Heart right ventricle (tissue), 16 donors: ENCODE measurements around the gene ABHD17A. TPM values are rescaled to one million over a fixed set of nuclear protein-coding genes. Genes with fewer than 3 reads are reported as not detected.

Source experiments
- ATAC-seq, 8 donors: fragments of 200-7000 bp; cut with Tn5 transposase; one replicate each; pipeline ENCODE4 v1.9.1; 2020; ENCODE audit warnings: mild to moderate bottlenecking in 8 of 8, moderate library complexity in 8 of 8, moderate number of reproducible peaks in 1 of 8
- DNase-seq, 2 donors: peaks; one replicate each; pipeline ENCODE4 v3.0.0-alpha.2; 2020
- H3K27ac ChIP-seq, 10 donors: fragments of 200-600 bp; sonication (generic) in 2 of 10; one replicate each; pipeline versions ENCODE4 v1.5.0 to v1.8.0; 2020 to 2022; ENCODE audit warnings: mild to moderate bottlenecking in 3 of 10
- H3K27me3 ChIP-seq, 7 donors: fragments of 200-600 bp; one replicate each; pipeline ENCODE4 v1.8.0; 2021 to 2022; ENCODE audit warnings: mild to moderate bottlenecking in 2 of 7
- H3K36me3 ChIP-seq, 9 donors: fragments of 200-600 bp; sonication (generic) in 1 of 9; one replicate each; pipeline versions ENCODE4 v1.5.0 to v1.8.0; 2020 to 2022; ENCODE audit warnings: mild to moderate bottlenecking in 2 of 9
- H3K4me1 ChIP-seq, 9 donors: fragments of 200-600 bp; sonication (generic) in 1 of 9; one replicate each; pipeline versions ENCODE4 v1.5.0 to v1.8.0; 2020 to 2022; ENCODE audit warnings: mild to moderate bottlenecking in 4 of 9
- H3K4me3 ChIP-seq, 10 donors: fragments of 200-600 bp; sonication (generic) in 2 of 10; one replicate each; pipeline versions ENCODE4 v1.5.0 to v1.8.0; 2020 to 2022; ENCODE audit warnings: mild to moderate bottlenecking in 7 of 10, moderate library complexity in 2 of 10
- H3K9me3 ChIP-seq, 11 donors: fragments of 200-600 bp in 10 of 11; sonication (generic) in 2 of 11; one replicate each; pipeline versions ENCODE4 v1.5.0 to v1.8.0; 2013 to 2022; ENCODE audit warnings: mild to moderate bottlenecking in 2 of 11, control low read depth in 1 of 11, moderate library complexity in 1 of 11
- WGBS, 2 donors: extraction: QIAGEN DNeasy Blood & Tissue Kit; methylation state at CpG; one replicate each; pipeline ENCODE4 v1.1.7; 2013; ENCODE audit warnings: inconsistent platforms in 1 of 2; 5-methylcytosine and 5-hydroxymethylcytosine counted together
- intact Hi-C, 10 donors: fragments of 100-400 bp; cut with DNase I; formaldehyde crosslinking; loops; one replicate each; pipeline versions ENCODE4 v1.11.1 to v1.14.2; 2022
- polyA plus RNA-seq, 2 donors: library from polyadenylated mRNA; stranded (reverse); fragments of 200-250 nt; gene quantifications; one replicate each; pipeline ENCODE4 v1.2.3, GENCODE V29; 2013
- total RNA-seq, 10 donors: library from RNA; stranded (reverse); fragmentation: NEBNext Ultra II Directional in 3 of 10; extraction: Animal tissue kit (Norgen Biotek cat#: 25700) in 3 of 10; gene quantifications; one replicate each; pipeline versions ENCODE4 v1.2.1 to v1.2.4, GENCODE V29; 2021 to 2023
- TF ChIP-seq, protein P1 (sequence below), 9 donors: fragments of 200-600 bp; sonication (generic) in 2 of 9; IDR thresholded peaks; one replicate each; pipeline versions ENCODE4 v1.5.0 to v1.8.0; 2021 to 2022; ENCODE audit warnings: antibody characterized with exemption in 9 of 9, mild to moderate bottlenecking in 5 of 9, moderate library complexity in 1 of 9
- donor health status: Arrhythmogenic right ventricular cardiomyopathy.
- donor health status: ischemic (EF 13 %, LVEDD 7.1; RV severe dilation, severe dysfunction).
- donor health status: healthy with polysubstance abuse.
- donor health status: DM: no; HTN: yes; CAD: no.
- donor health status: DM: no; HTN: no; CAD: no.
- donor health status: ischemic (EF 25% LVEDD 6.9; RV normal size, moderate dysfunction).
- donor health status: ischemic (EF 25% LVEDD 5.7; RV mildly dilated, moderate dysfunction).
- donor health status: healthy.
- donor health status: DM: yes; HTN: yes; CAD: no.
- donor health status: Ischemic cardiomyopathy.
- donor health status: ischemic (EF 35%, LVEDD 5.7; RV mildly dilated, moderate dysfunction).
- donor health status: nonischemic (EF 11% LVEDD 7.7; RV severe dilation, severe dysfunction).
- donor health status: DM: yes; HTN: yes; CAD: no.
- donor health status: PGD.
- donor health status: ischemic (EF 29% LVEDD 5.4; RV normal size, mild dysfunction).
- donor health status: nonischemic (EF 23%, LVEDD 6.1; RV moderate dilation, normal function).

ABHD17A gene
- total and polyA plus RNA-seq, 12 donors = 45.1 to 185 (median 57.7) TPM

DNA sequence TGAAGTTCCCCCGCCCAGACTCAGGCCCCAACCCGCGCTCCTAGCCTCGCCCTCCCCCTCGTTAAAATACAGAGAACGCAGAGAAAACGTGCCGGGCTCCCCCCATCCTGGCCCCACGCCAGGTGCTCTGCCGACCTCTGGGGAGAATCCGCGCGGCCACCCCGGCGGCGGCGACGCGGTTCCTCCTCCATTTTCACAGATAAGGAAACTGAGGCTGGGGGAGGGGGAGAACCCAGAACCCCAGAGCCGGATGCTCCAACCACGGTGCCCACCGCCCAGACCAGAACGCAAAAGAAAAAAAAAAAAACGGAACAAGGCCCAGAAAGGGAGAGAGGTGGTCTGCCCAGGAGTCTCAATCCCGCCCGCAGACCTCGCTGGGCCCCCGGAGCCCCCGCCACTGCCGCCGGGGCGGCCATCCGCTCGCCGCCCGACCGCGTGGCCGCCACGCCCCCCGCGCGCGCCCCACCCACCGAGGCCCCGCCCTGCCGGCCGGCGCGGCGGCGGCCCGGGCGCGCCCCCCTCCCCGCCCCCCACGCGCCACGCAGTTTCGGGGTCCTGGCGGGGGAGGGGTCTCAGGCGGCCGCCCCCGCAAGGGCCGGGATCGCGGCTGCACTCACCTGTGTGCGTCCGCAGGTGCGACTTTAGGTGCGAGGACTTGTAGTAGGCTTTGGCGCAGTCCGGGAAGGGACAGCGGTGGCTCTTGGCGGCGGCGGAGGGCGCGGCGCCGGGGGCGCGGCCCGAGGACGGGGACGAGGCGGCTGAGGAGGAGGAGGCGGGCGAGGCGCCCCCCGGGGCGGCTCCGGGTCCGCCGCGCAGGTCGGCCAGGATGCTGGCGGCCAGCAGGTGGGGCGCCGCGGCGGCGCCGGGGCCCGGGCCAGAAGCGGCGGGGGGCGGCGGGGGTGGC lies 22.6 kb downstream of the ABHD17A start:
- ATAC-seq = no peak
- peak overlapping the region; percentile 43 to 84 (median 64) for H3K4me3 ChIP-seq
- DNase-seq = peak in 1 of 2 donors; percentile 61

DNA sequence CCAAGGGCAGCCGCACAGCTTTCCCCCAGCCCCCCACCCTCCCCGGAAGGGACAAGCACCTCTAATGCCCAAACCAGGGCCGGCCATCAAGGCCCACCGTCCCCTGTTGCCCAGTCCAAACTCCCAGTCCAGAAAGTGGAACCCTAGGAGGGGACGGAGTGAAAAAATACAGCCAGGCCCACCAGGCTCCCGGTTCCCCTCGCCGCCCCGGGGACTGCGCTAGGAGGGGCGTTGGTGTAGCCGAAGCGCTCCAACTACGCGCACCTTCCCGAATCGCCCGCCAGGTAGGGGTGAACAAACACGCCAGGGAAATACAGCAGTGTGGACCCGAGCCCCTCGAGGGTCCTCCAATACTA lies 23.2 kb downstream of the ABHD17A start:
- ATAC-seq (no peak), DNase-seq (no peak)
- Histone ChIP-seq H3K27me3 (no peaks in the 10 kb centered on the region), H3K36me3 (no peaks in the 10 kb centered on the region), H3K4me1 (peaks cover 20 to 67% (median 53%) of the 10 kb centered on the region in 9 donors), H3K9me3 (no peaks in the 10 kb centered on the region), H3K27ac (peak overlapping the region in 8 of 10 donors; percentile 62 to 88 (median 78)), H3K4me3 (peak overlapping the region; percentile 25 to 84 (median 64))
- intact Hi-C loops = loop anchor here in 1 of 10 donors (10.0 kb wide), 1 partner anchor 203 kb away; no protein-coding TSS in a partner anchor
- TF ChIP-seq, protein P1, sequence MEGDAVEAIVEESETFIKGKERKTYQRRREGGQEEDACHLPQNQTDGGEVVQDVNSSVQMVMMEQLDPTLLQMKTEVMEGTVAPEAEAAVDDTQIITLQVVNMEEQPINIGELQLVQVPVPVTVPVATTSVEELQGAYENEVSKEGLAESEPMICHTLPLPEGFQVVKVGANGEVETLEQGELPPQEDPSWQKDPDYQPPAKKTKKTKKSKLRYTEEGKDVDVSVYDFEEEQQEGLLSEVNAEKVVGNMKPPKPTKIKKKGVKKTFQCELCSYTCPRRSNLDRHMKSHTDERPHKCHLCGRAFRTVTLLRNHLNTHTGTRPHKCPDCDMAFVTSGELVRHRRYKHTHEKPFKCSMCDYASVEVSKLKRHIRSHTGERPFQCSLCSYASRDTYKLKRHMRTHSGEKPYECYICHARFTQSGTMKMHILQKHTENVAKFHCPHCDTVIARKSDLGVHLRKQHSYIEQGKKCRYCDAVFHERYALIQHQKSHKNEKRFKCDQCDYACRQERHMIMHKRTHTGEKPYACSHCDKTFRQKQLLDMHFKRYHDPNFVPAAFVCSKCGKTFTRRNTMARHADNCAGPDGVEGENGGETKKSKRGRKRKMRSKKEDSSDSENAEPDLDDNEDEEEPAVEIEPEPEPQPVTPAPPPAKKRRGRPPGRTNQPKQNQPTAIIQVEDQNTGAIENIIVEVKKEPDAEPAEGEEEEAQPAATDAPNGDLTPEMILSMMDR (IDR thresholded peaks at IDR 0.05) = no peak
- 22% methylated on average over 21 of the region's 21 CpGs for WGBS, 2 donors

More for the DNA sequence above, 22.6 kb downstream of the ABHD17A start:
- Histone ChIP-seq H3K9me3 (no peaks in the 10 kb centered on the region), H3K27me3 (no peaks in the 10 kb centered on the region), H3K27ac (peak overlapping the region in 8 of 10 donors; percentile 69 to 88 (median 81)), H3K36me3 (no peaks in the 10 kb centered on the region), H3K4me1 (peaks cover 18 to 61% (median 48%) of the 10 kb centered on the region in 9 donors)
- intact Hi-C loops = loop anchor here in 1 of 10 donors (10.0 kb wide), 1 partner anchor 202 kb away; no protein-coding TSS in a partner anchor
- WGBS, 2 donors = 1 to 3% methylated on average over 56 to 107 of the region's 109 CpGs
- TF ChIP-seq, protein P1 (IDR thresholded peaks at IDR 0.05) = no peak

DNA sequence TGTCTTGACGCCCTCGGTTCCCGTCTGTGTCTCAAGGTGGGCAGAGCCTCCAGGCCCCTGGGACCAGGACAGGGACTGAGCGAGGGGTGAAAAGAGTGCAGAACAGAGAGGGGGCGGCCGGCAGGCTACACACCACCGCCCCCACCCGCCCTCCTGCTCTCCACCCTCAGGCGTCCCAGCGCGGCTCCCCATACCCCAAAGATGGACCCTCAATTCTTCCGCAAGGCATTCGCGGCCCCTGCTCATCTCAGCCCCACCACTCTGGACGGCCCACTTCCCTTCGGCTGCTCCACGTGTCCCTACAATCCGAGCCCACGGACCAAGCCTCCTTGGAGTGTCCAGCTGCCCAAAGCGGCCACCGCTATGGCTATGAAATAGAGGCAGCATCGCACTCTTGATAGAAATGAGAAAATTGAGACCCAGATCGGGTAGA lies 23.7 kb downstream of the ABHD17A start:
- no peaks in the 10 kb centered on the region for H3K36me3 ChIP-seq
- intact Hi-C loops = loop anchor here in 1 of 10 donors (10.0 kb wide), 1 partner anchor 203 kb away; no protein-coding TSS in a partner anchor
- H3K4me3 ChIP-seq = peak overlapping the region in 9 of 10 donors; percentile 43 to 84 (median 66)
- TF ChIP-seq, protein P1 (IDR thresholded peaks at IDR 0.05) = no peak
- whole genome bisulfite sequencing, 2 donors = 51 to 55% methylated on average over 23 of the region's 23 CpGs
- DNase-seq = no peak
- H3K27me3 ChIP-seq = no peaks in the 10 kb centered on the region
- ATAC-seq = no peak
- no peaks in the 10 kb centered on the region for H3K9me3 ChIP-seq
- peaks cover 22 to 69% (median 57%) of the 10 kb centered on the region in 9 donors for H3K4me1 ChIP-seq
- peak overlapping the region in 8 of 10 donors; percentile 62 to 88 (median 78) for H3K27ac ChIP-seq

DNA sequence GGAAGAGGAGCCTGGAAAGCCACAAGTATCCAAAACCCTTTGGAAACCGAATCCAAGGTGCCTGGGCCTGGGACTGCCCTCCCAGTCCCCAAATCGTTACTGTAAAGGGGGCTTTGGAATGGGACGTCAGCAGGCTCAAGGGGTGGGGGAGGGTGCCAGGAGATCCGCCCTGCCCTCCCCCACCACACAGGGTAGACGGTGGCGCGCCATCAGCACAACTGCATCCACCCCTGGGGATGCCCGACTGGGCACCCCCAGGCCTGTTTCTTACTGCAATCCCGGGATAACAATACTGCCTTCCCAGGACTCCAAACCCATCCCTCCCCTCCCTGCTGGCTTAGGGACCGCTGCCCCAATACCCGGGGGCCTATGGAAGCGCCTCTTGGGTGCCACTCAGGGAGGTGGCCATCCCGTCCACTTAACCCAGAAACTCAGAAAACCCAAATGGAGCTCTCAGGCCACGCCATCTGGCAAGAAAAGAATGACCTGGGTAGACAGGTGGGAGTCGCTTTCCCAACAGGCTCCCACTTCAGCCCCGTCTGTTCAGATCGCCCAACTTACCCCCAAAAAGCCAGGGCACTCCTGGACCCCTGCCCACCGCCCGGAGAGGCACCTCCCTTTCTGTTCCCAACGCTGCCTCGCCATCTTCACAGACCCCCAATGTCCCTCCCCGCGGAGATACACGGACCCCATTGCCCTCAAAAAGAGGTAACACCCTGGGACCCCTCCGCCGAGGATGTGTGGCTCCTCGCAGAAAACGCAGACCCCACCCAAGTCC lies 24.3 kb downstream of the ABHD17A start:
- H3K27me3 ChIP-seq = no peaks in the 10 kb centered on the region
- TF ChIP-seq, protein P1 (IDR thresholded peaks at IDR 0.05) = no peak
- ATAC-seq (no peak), DNase-seq (no peak)
- H3K9me3 ChIP-seq = no peaks in the 10 kb centered on the region
- peak overlapping the region in 7 of 10 donors; percentile 44 to 84 (median 68) for H3K27ac ChIP-seq
- H3K4me1 ChIP-seq = peaks cover 28 to 75% (median 63%) of the 10 kb centered on the region in 9 donors
- H3K4me3 ChIP-seq = peak overlapping the region in 8 of 10 donors; percentile 43 to 84 (median 64)
- H3K36me3 ChIP-seq = no peaks in the 10 kb centered on the region
- intact Hi-C loops = loop anchor here in 1 of 10 donors (10.0 kb wide), 1 partner anchor 204 kb away; no protein-coding TSS in a partner anchor
- WGBS, 2 donors = 67 to 70% methylated on average over 28 of the region's 28 CpGs
